HL-60 (cell line): ENCODE data around the gene ANKDD1A.

Experiments
- DNase-seq, 2 experiments: peaks; one replicate each; pipeline ENCODE4 v3.0.0-alpha.2; 2010 to 2020; ENCODE audit warnings: low read depth in 1 of 2, low spot score in 1 of 2
- H3K27ac ChIP-seq: fragments of 250-450 bp; sonication (Bioruptor Pico); replicated peaks from 2 replicates; pipeline ENCODE4 v1.5.1; 2020; ENCODE audit warnings: mild to moderate bottlenecking, moderate library complexity
- H3K27me3 ChIP-seq: fragments of 250-450 bp; sonication (Bioruptor Pico); 2 replicates; pipeline ENCODE4 v1.5.1; 2021; ENCODE audit warnings: mild to moderate bottlenecking, moderate library complexity; ENCODE audit not compliant: insufficient read depth, poor library complexity, severe bottlenecking
- H3K4me3 ChIP-seq: replicated peaks from 2 replicates; pipeline ENCODE4 v1.5.1; 2011; ENCODE audit warnings: mild to moderate bottlenecking, control low read depth, low read length; ENCODE audit not compliant: insufficient read depth
- GABPA ChIP-seq: IDR thresholded peaks from 2 replicates; pipeline ENCODE4 v1.6.1; 2012; ENCODE audit warnings: low read depth
- POLR2AphosphoS5 ChIP-seq: IDR thresholded peaks from 2 replicates; pipeline ENCODE4 v1.6.1; 2012; ENCODE audit warnings: low read depth
- SPI1 ChIP-seq: IDR thresholded peaks from 2 replicates; pipeline ENCODE4 v1.6.1; 2012; ENCODE audit warnings: low read depth, mild to moderate bottlenecking, borderline replicate concordance
- TF ChIP-seq, protein P1 (sequence below): IDR thresholded peaks from 2 replicates; pipeline ENCODE4 v1.6.1; 2012; ENCODE audit warnings: low read depth; ENCODE audit not compliant: insufficient replicate concordance
- TF ChIP-seq, protein P2 (sequence below): IDR thresholded peaks from one replicate; pipeline ENCODE4 v1.5.1; 2011; ENCODE audit warnings: low read length, control low read depth, inconsistent platforms; ENCODE audit not compliant: insufficient read depth

ANKDD1A gene

DNA sequence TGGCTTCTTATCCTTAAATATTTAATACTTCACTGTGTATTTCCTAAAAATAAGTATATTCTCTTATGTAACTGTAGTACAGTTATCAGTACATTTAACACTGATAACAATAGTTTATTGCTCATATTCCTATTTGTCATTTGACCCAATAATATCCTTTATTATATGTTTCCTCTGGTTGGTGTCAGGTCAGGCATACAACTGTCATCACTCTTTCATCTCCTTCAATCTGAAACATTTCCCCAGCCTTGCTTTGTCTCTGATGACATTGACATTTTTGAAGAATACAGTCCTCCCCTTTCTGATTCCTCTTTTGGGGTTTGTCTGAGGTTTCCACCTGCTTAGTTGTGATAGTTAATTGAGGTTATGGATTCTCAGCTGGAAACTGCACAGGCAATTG lies 42.2 kb upstream of the ANKDD1A start:
- no peaks in the 10 kb centered on the region for H3K27me3 ChIP-seq
- DNase-seq = no peak
- H3K4me3 ChIP-seq = no peak overlapping the region
- H3K27ac ChIP-seq = no peak overlapping the region
- TF ChIP-seq, protein P1, sequence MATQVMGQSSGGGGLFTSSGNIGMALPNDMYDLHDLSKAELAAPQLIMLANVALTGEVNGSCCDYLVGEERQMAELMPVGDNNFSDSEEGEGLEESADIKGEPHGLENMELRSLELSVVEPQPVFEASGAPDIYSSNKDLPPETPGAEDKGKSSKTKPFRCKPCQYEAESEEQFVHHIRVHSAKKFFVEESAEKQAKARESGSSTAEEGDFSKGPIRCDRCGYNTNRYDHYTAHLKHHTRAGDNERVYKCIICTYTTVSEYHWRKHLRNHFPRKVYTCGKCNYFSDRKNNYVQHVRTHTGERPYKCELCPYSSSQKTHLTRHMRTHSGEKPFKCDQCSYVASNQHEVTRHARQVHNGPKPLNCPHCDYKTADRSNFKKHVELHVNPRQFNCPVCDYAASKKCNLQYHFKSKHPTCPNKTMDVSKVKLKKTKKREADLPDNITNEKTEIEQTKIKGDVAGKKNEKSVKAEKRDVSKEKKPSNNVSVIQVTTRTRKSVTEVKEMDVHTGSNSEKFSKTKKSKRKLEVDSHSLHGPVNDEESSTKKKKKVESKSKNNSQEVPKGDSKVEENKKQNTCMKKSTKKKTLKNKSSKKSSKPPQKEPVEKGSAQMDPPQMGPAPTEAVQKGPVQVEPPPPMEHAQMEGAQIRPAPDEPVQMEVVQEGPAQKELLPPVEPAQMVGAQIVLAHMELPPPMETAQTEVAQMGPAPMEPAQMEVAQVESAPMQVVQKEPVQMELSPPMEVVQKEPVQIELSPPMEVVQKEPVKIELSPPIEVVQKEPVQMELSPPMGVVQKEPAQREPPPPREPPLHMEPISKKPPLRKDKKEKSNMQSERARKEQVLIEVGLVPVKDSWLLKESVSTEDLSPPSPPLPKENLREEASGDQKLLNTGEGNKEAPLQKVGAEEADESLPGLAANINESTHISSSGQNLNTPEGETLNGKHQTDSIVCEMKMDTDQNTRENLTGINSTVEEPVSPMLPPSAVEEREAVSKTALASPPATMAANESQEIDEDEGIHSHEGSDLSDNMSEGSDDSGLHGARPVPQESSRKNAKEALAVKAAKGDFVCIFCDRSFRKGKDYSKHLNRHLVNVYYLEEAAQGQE = no peak
- TF ChIP-seq, protein P2, sequence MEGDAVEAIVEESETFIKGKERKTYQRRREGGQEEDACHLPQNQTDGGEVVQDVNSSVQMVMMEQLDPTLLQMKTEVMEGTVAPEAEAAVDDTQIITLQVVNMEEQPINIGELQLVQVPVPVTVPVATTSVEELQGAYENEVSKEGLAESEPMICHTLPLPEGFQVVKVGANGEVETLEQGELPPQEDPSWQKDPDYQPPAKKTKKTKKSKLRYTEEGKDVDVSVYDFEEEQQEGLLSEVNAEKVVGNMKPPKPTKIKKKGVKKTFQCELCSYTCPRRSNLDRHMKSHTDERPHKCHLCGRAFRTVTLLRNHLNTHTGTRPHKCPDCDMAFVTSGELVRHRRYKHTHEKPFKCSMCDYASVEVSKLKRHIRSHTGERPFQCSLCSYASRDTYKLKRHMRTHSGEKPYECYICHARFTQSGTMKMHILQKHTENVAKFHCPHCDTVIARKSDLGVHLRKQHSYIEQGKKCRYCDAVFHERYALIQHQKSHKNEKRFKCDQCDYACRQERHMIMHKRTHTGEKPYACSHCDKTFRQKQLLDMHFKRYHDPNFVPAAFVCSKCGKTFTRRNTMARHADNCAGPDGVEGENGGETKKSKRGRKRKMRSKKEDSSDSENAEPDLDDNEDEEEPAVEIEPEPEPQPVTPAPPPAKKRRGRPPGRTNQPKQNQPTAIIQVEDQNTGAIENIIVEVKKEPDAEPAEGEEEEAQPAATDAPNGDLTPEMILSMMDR = no peak
- TF ChIP-seq GABPA = no peak
- TF ChIP-seq SPI1 = no peak
- no peak for TF ChIP-seq POLR2AphosphoS5

- Histone ChIP-seq H3K27me3 (no peaks in the 10 kb centered on the region), H3K4me3 (no peak overlapping the region), H3K27ac (no peak overlapping the region)
- DNase-seq = no peak
- TF ChIP-seq, protein P1 = peak; percentile 48
- TF ChIP-seq, protein P2 = no peak
- TF ChIP-seq GABPA (no peak), POLR2AphosphoS5 (no peak), SPI1 (no peak)
Observed at GRCh38 chr15:64870353-64870752, 41.3 kb upstream of the ANKDD1A start.

DNA sequence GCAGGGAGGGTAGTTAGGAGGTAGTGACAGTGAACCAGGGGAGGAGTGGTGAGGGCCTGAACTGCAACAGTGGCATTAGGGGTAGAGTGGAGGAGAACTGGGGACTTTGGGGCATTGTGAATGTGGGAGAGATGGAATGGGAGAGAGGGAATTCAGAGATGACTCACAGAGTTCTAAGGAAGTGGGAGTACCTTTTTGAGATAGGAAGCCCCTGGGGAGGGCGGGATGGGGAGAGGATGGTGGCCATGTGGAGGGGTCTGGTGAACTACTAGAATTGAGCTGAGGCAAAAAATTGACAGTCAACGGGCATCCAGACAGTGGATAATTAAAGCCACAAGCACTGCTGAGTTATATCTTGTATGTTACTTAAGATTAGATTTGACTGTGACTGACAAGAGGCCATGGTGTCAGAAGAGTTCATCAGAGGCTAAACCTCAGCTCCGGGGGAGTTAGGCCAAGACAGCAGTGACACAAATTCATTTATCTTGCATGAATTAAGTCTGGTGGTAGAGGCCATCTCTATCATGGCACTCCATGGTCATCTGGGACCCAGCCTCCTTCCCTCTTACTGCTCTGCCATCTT lies 36.0 kb upstream of the ANKDD1A start:
- Histone ChIP-seq H3K27ac (no peak overlapping the region), H3K4me3 (no peak overlapping the region), H3K27me3 (no peaks in the 10 kb centered on the region)
- TF ChIP-seq GABPA = no peak
- no peak for TF ChIP-seq SPI1
- TF ChIP-seq, protein P2 = no peak
- no peak for DNase-seq

GRCh38 chr15:64877435-64877834 lies 34.3 kb upstream of the ANKDD1A start:
- peak in 1 of 2 experiments; percentile 72 for DNase-seq
- TF ChIP-seq, protein P1 = no peak
- TF ChIP-seq POLR2AphosphoS5 = no peak
- no peak for TF ChIP-seq SPI1
- TF ChIP-seq, protein P2 = no peak
- no peak for TF ChIP-seq GABPA
- H3K27ac ChIP-seq = peak overlapping the region; percentile 17; the same call in 1 of the 2 replicates

More at GRCh38 chr15:64877435-64877834, 34.3 kb upstream of the ANKDD1A start:
- H3K4me3 ChIP-seq = no peak overlapping the region
- no peaks in the 10 kb centered on the region for H3K27me3 ChIP-seq
